Loucy (cell line): ENCODE data around the gene GLO1.

Experiments used
- H2AFZ ChIP-seq: fragments of 200-600 bp; sonication (generic); 2 replicates; pipeline ENCODE4 v1.6.0; 2016; ENCODE audit warnings: antibody characterized with exemption, mild to moderate bottlenecking, low read length, moderate library complexity
- H3F3A ChIP-seq: fragments of 200-600 bp; 2 replicates; pipeline ENCODE4 v1.6.0; 2016; ENCODE audit warnings: antibody characterized with exemption, low read depth, mild to moderate bottlenecking
- H3K27me3 ChIP-seq: fragments of 200-600 bp; sonication (generic); 2 replicates; pipeline ENCODE4 v1.6.1; 2014; ENCODE audit warnings: low read length, mild to moderate bottlenecking; ENCODE audit not compliant: insufficient read depth, poor library complexity, severe bottlenecking
- H3K36me3 ChIP-seq: fragments of 200-600 bp; sonication (generic); 2 replicates; pipeline ENCODE4 v1.6.1; 2016; ENCODE audit warnings: low read length; ENCODE audit not compliant: insufficient read depth
- H3K4me1 ChIP-seq: fragments of 200-600 bp; sonication (generic); 2 replicates; pipeline ENCODE4 v1.5.1; 2014; ENCODE audit warnings: low read length, mild to moderate bottlenecking; ENCODE audit not compliant: insufficient read depth, poor library complexity, severe bottlenecking
- H3K4me2 ChIP-seq: fragments of 200-600 bp; sonication (generic); 2 replicates; pipeline ENCODE4 v1.6.0; 2014; ENCODE audit warnings: antibody characterized with exemption, low read length, low read depth, mild to moderate bottlenecking; ENCODE audit not compliant: poor library complexity, severe bottlenecking
- H3K4me3 ChIP-seq: fragments of 200-600 bp; sonication (generic); 2 replicates; pipeline ENCODE4 v1.5.1; 2014; ENCODE audit warnings: low read length, mild to moderate bottlenecking, mixed read lengths; ENCODE audit not compliant: poor library complexity, severe bottlenecking
- H3K79me2 ChIP-seq: fragments of 200-600 bp; sonication (generic); 2 replicates; pipeline ENCODE4 v1.6.1; 2014; ENCODE audit warnings: low read length; ENCODE audit not compliant: insufficient read depth
- H3K9ac ChIP-seq: fragments of 200-600 bp; sonication (generic); 2 replicates; pipeline ENCODE4 v1.6.0; 2014; ENCODE audit warnings: mild to moderate bottlenecking, low read depth, low read length, moderate library complexity; ENCODE audit not compliant: poor library complexity, severe bottlenecking
- H3K9me2 ChIP-seq: fragments of 200-600 bp; sonication (generic); replicated peaks from 2 replicates; pipeline ENCODE4 v1.6.1; 2016; ENCODE audit warnings: low read depth, low read length, mixed read lengths
- H3K9me3 ChIP-seq: fragments of 200-600 bp; sonication (generic); 2 replicates; pipeline ENCODE4 v1.6.1; 2014; ENCODE audit warnings: mild to moderate bottlenecking, antibody characterized with exemption, low read length, low read depth; ENCODE audit not compliant: insufficient read depth
- H4K20me1 ChIP-seq: fragments of 200-600 bp; sonication (generic); 2 replicates; pipeline ENCODE4 v1.6.0; 2014; ENCODE audit warnings: antibody characterized with exemption, low read length, mild to moderate bottlenecking; ENCODE audit not compliant: insufficient read depth, poor library complexity, severe bottlenecking
- EZH2phosphoT487 ChIP-seq: fragments of 200-600 bp; IDR thresholded peaks from 2 replicates; pipeline ENCODE4 v1.6.1; 2018; ENCODE audit warnings: antibody characterized with exemption, mild to moderate bottlenecking, moderate library complexity, borderline replicate concordance
- TF ChIP-seq, protein P1 (sequence below): fragments of 200-600 bp; sonication (generic); conservative IDR thresholded peaks from 2 replicates; pipeline ENCODE4 v1.5.1; 2014; ENCODE audit warnings: mild to moderate bottlenecking, antibody characterized with exemption, low read length

GLO1 gene

DNA sequence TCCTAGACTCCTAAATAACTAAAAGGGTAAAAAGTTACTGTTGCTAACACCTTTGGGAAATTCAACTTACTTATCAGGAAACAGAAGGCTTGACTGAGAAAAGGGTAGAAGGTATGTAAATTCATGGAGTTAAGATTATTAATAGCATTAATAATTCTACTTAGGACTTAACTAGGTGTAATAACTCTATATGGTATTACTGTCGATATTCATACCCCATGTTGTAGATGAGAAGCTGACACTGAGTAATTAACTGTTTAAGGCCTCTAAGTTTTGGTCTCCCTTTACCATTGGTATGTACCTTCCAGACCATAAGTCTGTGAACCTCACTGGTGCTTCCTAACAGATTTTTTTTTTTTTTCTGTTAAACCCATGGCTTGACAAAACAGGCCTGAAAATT, 15.4 kb downstream of the GLO1 start:
- H4K20me1 ChIP-seq: peaks cover 34% of the 10 kb centered on the region
- H3K9me3 ChIP-seq: no peaks in the 10 kb centered on the region
- H3K4me1 ChIP-seq: peaks cover 6% of the 10 kb centered on the region
- no peaks in the 10 kb centered on the region for H3K9me2 ChIP-seq
- TF ChIP-seq, protein P1, sequence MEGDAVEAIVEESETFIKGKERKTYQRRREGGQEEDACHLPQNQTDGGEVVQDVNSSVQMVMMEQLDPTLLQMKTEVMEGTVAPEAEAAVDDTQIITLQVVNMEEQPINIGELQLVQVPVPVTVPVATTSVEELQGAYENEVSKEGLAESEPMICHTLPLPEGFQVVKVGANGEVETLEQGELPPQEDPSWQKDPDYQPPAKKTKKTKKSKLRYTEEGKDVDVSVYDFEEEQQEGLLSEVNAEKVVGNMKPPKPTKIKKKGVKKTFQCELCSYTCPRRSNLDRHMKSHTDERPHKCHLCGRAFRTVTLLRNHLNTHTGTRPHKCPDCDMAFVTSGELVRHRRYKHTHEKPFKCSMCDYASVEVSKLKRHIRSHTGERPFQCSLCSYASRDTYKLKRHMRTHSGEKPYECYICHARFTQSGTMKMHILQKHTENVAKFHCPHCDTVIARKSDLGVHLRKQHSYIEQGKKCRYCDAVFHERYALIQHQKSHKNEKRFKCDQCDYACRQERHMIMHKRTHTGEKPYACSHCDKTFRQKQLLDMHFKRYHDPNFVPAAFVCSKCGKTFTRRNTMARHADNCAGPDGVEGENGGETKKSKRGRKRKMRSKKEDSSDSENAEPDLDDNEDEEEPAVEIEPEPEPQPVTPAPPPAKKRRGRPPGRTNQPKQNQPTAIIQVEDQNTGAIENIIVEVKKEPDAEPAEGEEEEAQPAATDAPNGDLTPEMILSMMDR: no peak
- no peak for TF ChIP-seq EZH2phosphoT487
- peaks cover 46% of the 10 kb centered on the region for H3K79me2 ChIP-seq
- H3K4me2 ChIP-seq: no peak overlapping the region
- no peak overlapping the region for H2AFZ ChIP-seq
- H3K9ac ChIP-seq: no peak overlapping the region
- H3F3A ChIP-seq: no peaks in the 10 kb centered on the region
- no peaks in the 10 kb centered on the region for H3K27me3 ChIP-seq
- peaks cover 24% of the 10 kb centered on the region for H3K36me3 ChIP-seq
- no peak overlapping the region for H3K4me3 ChIP-seq

DNA sequence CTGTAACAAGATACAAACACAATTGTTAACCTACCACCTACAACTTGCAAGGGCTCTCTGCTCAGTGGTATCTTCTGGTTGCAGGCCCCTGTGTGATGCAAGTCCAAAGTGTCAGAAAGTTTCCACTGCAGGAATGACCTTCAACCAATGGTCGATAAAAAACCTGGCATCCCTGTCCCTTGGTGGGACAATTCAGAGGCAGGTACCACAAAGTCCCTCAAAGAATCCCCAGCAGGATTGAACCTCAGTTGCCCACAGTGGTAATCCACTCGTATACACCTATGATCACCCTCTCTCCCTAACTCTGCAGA, 15.9 kb downstream of the GLO1 start:
- no peak overlapping the region for H3K9ac ChIP-seq
- no peak overlapping the region for H3K4me3 ChIP-seq
- H3K9me2 ChIP-seq: no peaks in the 10 kb centered on the region
- no peak overlapping the region for H3K4me2 ChIP-seq
- peaks cover 6% of the 10 kb centered on the region for H3K4me1 ChIP-seq
- H2AFZ ChIP-seq: no peak overlapping the region
- H4K20me1 ChIP-seq: peaks cover 37% of the 10 kb centered on the region
- no peaks in the 10 kb centered on the region for H3K9me3 ChIP-seq
- TF ChIP-seq, protein P1: no peak
- TF ChIP-seq EZH2phosphoT487: no peak
- H3K27me3 ChIP-seq: no peaks in the 10 kb centered on the region
- H3F3A ChIP-seq: no peaks in the 10 kb centered on the region
- peaks cover 40% of the 10 kb centered on the region for H3K79me2 ChIP-seq
- peaks cover 30% of the 10 kb centered on the region for H3K36me3 ChIP-seq

DNA sequence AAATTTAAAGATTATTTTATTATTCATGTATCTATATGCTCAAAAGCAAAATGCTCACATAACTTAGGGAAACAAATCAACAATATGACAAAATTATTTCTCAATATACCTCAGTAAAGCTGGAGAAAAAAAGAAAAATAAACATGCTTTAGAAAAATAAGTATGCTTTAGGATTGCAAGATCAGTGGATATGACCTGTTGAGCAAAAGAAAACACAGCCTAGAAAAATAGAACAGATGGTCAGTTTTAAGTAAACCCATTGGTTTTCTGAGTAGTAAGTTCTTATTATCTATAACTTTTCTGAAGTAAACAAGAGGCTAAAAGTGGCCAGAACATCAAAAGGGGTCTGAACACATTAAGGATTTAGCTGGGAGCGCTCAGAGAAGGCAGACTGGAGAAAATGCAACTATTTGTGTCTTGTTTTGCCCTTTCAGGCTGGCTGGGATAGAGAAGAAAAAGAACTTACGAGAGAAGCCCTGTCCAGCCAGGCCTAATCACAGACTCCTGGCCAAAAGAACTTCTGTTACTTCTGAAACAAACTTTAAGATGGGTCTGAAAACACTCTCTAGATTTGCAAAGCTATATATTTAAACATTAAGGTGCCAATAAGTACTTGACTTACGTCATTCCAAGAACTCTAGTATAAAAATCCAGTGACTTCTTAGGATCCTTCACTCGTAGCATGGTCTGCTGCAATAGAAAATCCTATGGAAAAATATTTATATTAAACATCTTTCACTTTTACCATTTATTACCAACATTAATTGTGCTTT, 16.5 kb downstream of the GLO1 start:
- no peak overlapping the region for H3K9ac ChIP-seq
- H3K9me2 ChIP-seq: no peaks in the 10 kb centered on the region
- no peak overlapping the region for H3K4me2 ChIP-seq
- H3K79me2 ChIP-seq: peaks cover 35% of the 10 kb centered on the region
- H3K9me3 ChIP-seq: no peaks in the 10 kb centered on the region
- TF ChIP-seq, protein P1: no peak
- no peak for TF ChIP-seq EZH2phosphoT487
- no peak overlapping the region for H3K4me3 ChIP-seq
- H4K20me1 ChIP-seq: peaks cover 37% of the 10 kb centered on the region
- H3F3A ChIP-seq: no peaks in the 10 kb centered on the region
- peaks cover 35% of the 10 kb centered on the region for H3K36me3 ChIP-seq
- peaks cover 6% of the 10 kb centered on the region for H3K4me1 ChIP-seq
- no peaks in the 10 kb centered on the region for H3K27me3 ChIP-seq
- no peak overlapping the region for H2AFZ ChIP-seq
